Body of pancreas (tissue), 4 donors: ENCODE measurements around the gene ANKH.

ENCODE experiments used
- POLR2A ChIP-seq, 3 donors: fragments of 450-650 bp; IDR thresholded peaks; one replicate each; pipeline ENCODE4 v1.6.1; 2016; ENCODE audit warnings: antibody characterized with exemption in 3 of 3, mild to moderate bottlenecking in 2 of 3
- TF ChIP-seq, protein P1 (sequence below), 7 experiments: fragments of 450-650 bp in 4 of 7; fragments of 200-600 bp in 3 of 7; sonication (generic) in 3 of 7; IDR thresholded peaks; one replicate each; pipeline ENCODE4 v1.5.1; 2016 to 2019; ENCODE audit warnings: antibody characterized with exemption in 7 of 7

DNA sequence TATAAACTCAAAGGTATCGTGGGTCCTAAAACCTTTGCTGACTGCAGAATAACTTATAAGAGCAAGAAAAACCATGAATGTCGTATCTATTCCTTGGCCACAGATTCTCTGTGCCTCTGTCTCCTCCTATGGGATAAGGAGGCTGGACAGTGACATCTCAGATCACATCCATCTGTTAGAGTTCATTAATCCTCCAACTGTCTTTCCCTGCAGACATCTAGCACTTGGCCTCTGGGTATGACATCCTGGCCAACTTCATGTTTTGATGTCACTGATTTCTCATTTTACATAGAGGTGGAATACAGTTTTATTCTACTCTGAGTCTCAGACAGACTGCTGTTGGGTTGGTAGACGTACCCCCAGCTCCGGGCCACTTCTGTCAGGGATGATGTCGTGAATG is 120.9 kb downstream of the ANKH start:
- TF ChIP-seq, protein P1, sequence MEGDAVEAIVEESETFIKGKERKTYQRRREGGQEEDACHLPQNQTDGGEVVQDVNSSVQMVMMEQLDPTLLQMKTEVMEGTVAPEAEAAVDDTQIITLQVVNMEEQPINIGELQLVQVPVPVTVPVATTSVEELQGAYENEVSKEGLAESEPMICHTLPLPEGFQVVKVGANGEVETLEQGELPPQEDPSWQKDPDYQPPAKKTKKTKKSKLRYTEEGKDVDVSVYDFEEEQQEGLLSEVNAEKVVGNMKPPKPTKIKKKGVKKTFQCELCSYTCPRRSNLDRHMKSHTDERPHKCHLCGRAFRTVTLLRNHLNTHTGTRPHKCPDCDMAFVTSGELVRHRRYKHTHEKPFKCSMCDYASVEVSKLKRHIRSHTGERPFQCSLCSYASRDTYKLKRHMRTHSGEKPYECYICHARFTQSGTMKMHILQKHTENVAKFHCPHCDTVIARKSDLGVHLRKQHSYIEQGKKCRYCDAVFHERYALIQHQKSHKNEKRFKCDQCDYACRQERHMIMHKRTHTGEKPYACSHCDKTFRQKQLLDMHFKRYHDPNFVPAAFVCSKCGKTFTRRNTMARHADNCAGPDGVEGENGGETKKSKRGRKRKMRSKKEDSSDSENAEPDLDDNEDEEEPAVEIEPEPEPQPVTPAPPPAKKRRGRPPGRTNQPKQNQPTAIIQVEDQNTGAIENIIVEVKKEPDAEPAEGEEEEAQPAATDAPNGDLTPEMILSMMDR (IDR thresholded peaks at IDR 0.05) = no peak
- TF ChIP-seq POLR2A (IDR thresholded peaks at IDR 0.05) = no peak
